ENCODE measurements around the gene IFITM1.
"Not testable (repeated sequence)": the region's sequence is repeated elsewhere in the genome, so short reads cannot be mapped to it uniquely, and the experiment has no call there.

The IFITM1 gene

GRCh38 chr11:325796-326591 lies 12.2 kb downstream of the IFITM1 start:
- DNase-seq (ENCODE audit: low read depth in 1 of 2, low spot score in 1 of 2), result no peak
- in situ Hi-C loops (cut with HindIII; ENCODE audit: low pct_unique_long_range_greater_than_20kb, low sequenced_read_pairs), result no loop called here
- TF ChIP-seq JUND (IDR thresholded peaks at IDR 0.05; ENCODE audit: low read depth), result no peak

GRCh38 chr11:326592-326841 lies 12.7 kb downstream of the IFITM1 start:
- in situ Hi-C loops (cut with HindIII; ENCODE audit: low pct_unique_long_range_greater_than_20kb, low sequenced_read_pairs), result no loop called here

GRCh38 chr11:326842-327580 lies 13.2 kb downstream of the IFITM1 start:
- DNase-seq (ENCODE audit: low read depth in 1 of 2, low spot score in 1 of 2), result no peak
- in situ Hi-C loops (cut with HindIII; ENCODE audit: low pct_unique_long_range_greater_than_20kb, low sequenced_read_pairs), result no loop called here
- TF ChIP-seq JUND (IDR thresholded peaks at IDR 0.05; ENCODE audit: low read depth), result no peak

More at GRCh38 chr11:326592-326841, 12.7 kb downstream of the IFITM1 start:
- DNase-seq (ENCODE audit: low read depth in 1 of 2, low spot score in 1 of 2), result no peak
- TF ChIP-seq JUND (IDR thresholded peaks at IDR 0.05; ENCODE audit: low read depth), result no peak

- no peak for TF ChIP-seq JUND (IDR thresholded peaks at IDR 0.05; ENCODE audit: low read depth)
- no peak for DNase-seq (ENCODE audit: low read depth in 1 of 2, low spot score in 1 of 2)
- in situ Hi-C loops (cut with HindIII; ENCODE audit: low pct_unique_long_range_greater_than_20kb, low sequenced_read_pairs), result no loop called here
Measured at GRCh38 chr11:327581-327923, 13.7 kb downstream of the IFITM1 start.

- no peak for TF ChIP-seq JUND (IDR thresholded peaks at IDR 0.05; ENCODE audit: low read depth)
- no peak for DNase-seq (ENCODE audit: low read depth in 1 of 2, low spot score in 1 of 2)
- in situ Hi-C loops (cut with HindIII; ENCODE audit: low pct_unique_long_range_greater_than_20kb, low sequenced_read_pairs), result no loop called here
Measured at GRCh38 chr11:328012-328411, 14.2 kb downstream of the IFITM1 start.

- in situ Hi-C loops (cut with HindIII; ENCODE audit: low pct_unique_long_range_greater_than_20kb, low sequenced_read_pairs); DNase-seq (ENCODE audit: low read depth in 1 of 2, low spot score in 1 of 2): not testable (repeated sequence)
Measured at GRCh38 chr11:328516-329100, 14.8 kb downstream of the IFITM1 start.

GRCh38 chr11:329886-330253 lies 16.0 kb downstream of the IFITM1 start:
- DNase-seq (ENCODE audit: low read depth in 1 of 2, low spot score in 1 of 2), result no peak
- TF ChIP-seq JUND (IDR thresholded peaks at IDR 0.05; ENCODE audit: low read depth), result no peak
- in situ Hi-C loops (cut with HindIII; ENCODE audit: low pct_unique_long_range_greater_than_20kb, low sequenced_read_pairs), result no loop called here

GRCh38 chr11:330307-330693 lies 16.5 kb downstream of the IFITM1 start:
- DNase-seq (ENCODE audit: low read depth in 1 of 2, low spot score in 1 of 2), result no peak
- TF ChIP-seq JUND (IDR thresholded peaks at IDR 0.05; ENCODE audit: low read depth), result no peak
- in situ Hi-C loops (cut with HindIII; ENCODE audit: low pct_unique_long_range_greater_than_20kb, low sequenced_read_pairs), result no loop called here

GRCh38 chr11:330694-331357 lies 17.0 kb downstream of the IFITM1 start:
- in situ Hi-C loops (cut with HindIII; ENCODE audit: low pct_unique_long_range_greater_than_20kb, low sequenced_read_pairs), result no loop called here
- no peak for DNase-seq (ENCODE audit: low read depth in 1 of 2, low spot score in 1 of 2)
- TF ChIP-seq JUND (IDR thresholded peaks at IDR 0.05; ENCODE audit: low read depth), result no peak

- no peak for TF ChIP-seq JUND (IDR thresholded peaks at IDR 0.05; ENCODE audit: low read depth)
- DNase-seq (ENCODE audit: low read depth in 1 of 2, low spot score in 1 of 2), result no peak
- in situ Hi-C loops (cut with HindIII; ENCODE audit: low pct_unique_long_range_greater_than_20kb, low sequenced_read_pairs), result no loop called here
Measured at GRCh38 chr11:331358-332060, 17.7 kb downstream of the IFITM1 start.

- DNase-seq (ENCODE audit: low read depth in 1 of 2, low spot score in 1 of 2), result no peak
- no peak for TF ChIP-seq JUND (IDR thresholded peaks at IDR 0.05; ENCODE audit: low read depth)
- in situ Hi-C loops (cut with HindIII; ENCODE audit: low pct_unique_long_range_greater_than_20kb, low sequenced_read_pairs), result no loop called here
Measured at GRCh38 chr11:332651-333480, 19.0 kb downstream of the IFITM1 start.

- in situ Hi-C loops (cut with HindIII; ENCODE audit: low pct_unique_long_range_greater_than_20kb, low sequenced_read_pairs); DNase-seq (ENCODE audit: low read depth in 1 of 2, low spot score in 1 of 2): not testable (repeated sequence)
Measured at GRCh38 chr11:333616-334263, 19.9 kb downstream of the IFITM1 start.

Measured in T47D (cell line).